CD4-positive, alpha-beta memory T cell (primary cell): ENCODE results near the gene HSD11B1L. TPM values are rescaled to one million over a fixed set of nuclear protein-coding genes. Genes with fewer than 3 reads are reported as not detected.

ENCODE experiments used
- CTCF ChIA-PET: fragments of 350-600 bp; sonication (Branson Sonifier 250); formaldehyde crosslinking; loops from one replicate; lab custom pipeline; 2021; ENCODE audit warnings: inconsistent platforms; ENCODE audit not compliant: partially characterized antibody; lab: Charles Lee
- POLR2A ChIA-PET: fragments of 350-600 bp; sonication (Branson Sonifier 250); formaldehyde crosslinking; loops from one replicate; lab custom pipeline; 2021; ENCODE audit not compliant: partially characterized antibody; lab: Charles Lee
- DNase-seq, 5 donors: peaks; one replicate each; pipeline versions ENCODE4 v3.0.0 to v3.0.0-alpha.2; 2020 to 2022; ENCODE audit warnings: mixed read lengths in 1 of 5
- H3K27ac ChIP-seq: one replicate; pipeline ENCODE4 v1.7.0; 2013; ENCODE audit warnings: low read depth, low read length
- H3K27me3 ChIP-seq: 2 replicates; pipeline ENCODE4 v1.7.0; 2013; ENCODE audit warnings: mild to moderate bottlenecking, low read length, moderate library complexity; ENCODE audit not compliant: insufficient read depth
- H3K36me3 ChIP-seq: 2 replicates; pipeline ENCODE4 v1.7.0; 2013; ENCODE audit warnings: mild to moderate bottlenecking, low read length, moderate library complexity; ENCODE audit not compliant: insufficient read depth
- H3K4me1 ChIP-seq: 2 replicates; pipeline ENCODE4 v1.7.0; 2013; ENCODE audit warnings: mild to moderate bottlenecking, low read length, moderate library complexity; ENCODE audit not compliant: insufficient read depth
- H3K4me3 ChIP-seq, 2 donors: one replicate each; pipeline ENCODE4 v1.7.0; 2013; ENCODE audit warnings: low read length in 2 of 2, mild to moderate bottlenecking in 1 of 2
- H3K9me3 ChIP-seq, 2 donors: one replicate each; pipeline ENCODE4 v1.7.0; 2013; ENCODE audit warnings: low read length in 2 of 2, control low read depth in 1 of 2; ENCODE audit not compliant: control insufficient read depth in 1 of 2
- H3K27ac Mint-ChIP-seq, 7 donors: one replicate each; pipeline ENCODE4 v1.8.0; 2020 to 2021; ENCODE audit warnings: mixed read lengths in 7 of 7, mild to moderate bottlenecking in 6 of 7, inconsistent platforms in 3 of 7, moderate library complexity in 3 of 7
- H3K27me3 Mint-ChIP-seq, 2 donors: one replicate each; pipeline ENCODE4 v1.8.0; 2020 to 2021; ENCODE audit warnings: mixed read lengths in 2 of 2
- H3K36me3 Mint-ChIP-seq, 2 donors: one replicate each; pipeline ENCODE4 v1.8.0; 2020 to 2021; ENCODE audit warnings: mixed read lengths in 2 of 2, inconsistent platforms in 1 of 2, mild to moderate bottlenecking in 1 of 2
- H3K4me1 Mint-ChIP-seq, 4 donors: one replicate each; pipeline ENCODE4 v1.8.0; 2020 to 2021; ENCODE audit warnings: mixed read lengths in 4 of 4, mild to moderate bottlenecking in 1 of 4
- H3K4me3 Mint-ChIP-seq, 8 donors: one replicate each; pipeline ENCODE4 v1.8.0; 2020 to 2021; ENCODE audit warnings: mixed read lengths in 8 of 8, mild to moderate bottlenecking in 7 of 8, moderate library complexity in 6 of 8, inconsistent platforms in 3 of 8
- H3K9me3 Mint-ChIP-seq, 8 donors: one replicate each; pipeline ENCODE4 v1.8.0; 2020 to 2021; ENCODE audit warnings: mixed read lengths in 8 of 8, mild to moderate bottlenecking in 5 of 8, inconsistent platforms in 3 of 8, moderate library complexity in 1 of 8
- intact Hi-C: fragments of 100-400 bp; cut with micrococcal nuclease; formaldehyde crosslinking; loops from one replicate; pipeline ENCODE4 v1.15.1; 2023
- polyA plus RNA-seq, 2 donors: library from polyadenylated mRNA; unstranded; fragments of 300-500 nt; fragmentation: Illumina TruSeq; gene quantifications; one replicate each; pipeline ENCODE4 v1.2.3, GENCODE V29; 2021
- total RNA-seq, 2 experiments: library from RNA; stranded (reverse); gene quantifications; one replicate each; pipeline ENCODE4 v1.2.3, GENCODE V29; 2021

The HSD11B1L gene
- total and polyA plus RNA-seq, 4 experiments from 2014 or later, result 2.9 to 4.8 (median 3.9) TPM

DNA sequence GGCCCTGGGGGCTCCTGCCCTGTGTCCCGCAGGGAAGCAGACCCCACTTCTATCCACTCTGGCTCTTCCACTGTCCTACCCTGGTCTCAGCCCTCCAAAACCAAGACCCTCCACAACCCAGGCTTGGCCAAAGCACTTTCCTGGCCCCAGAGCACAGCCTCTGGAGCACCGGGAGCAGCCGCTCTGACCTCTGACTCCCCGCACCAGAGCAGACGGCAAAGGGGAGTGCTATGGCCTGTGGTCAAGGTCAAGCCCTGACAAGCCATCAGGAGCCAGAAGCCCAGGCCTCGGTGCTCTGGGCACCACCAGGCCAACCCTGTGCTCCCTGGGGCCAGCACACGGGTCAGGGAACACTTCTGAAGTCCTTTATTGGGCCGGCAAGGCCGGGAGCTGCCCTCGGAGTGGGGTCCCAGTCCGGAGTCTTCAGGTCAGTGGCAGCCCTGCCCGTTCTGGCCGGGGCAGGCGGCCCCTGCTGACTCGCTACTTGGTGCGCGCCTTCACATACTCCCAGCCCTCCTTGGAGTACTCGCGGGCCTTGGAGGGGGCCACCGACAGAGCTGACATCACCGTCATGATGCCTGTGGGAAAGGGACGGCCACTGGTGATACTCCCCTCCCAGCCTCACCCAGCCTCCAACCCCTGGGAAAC, 2.6 kb upstream of the HSD11B1L start:
- intact Hi-C loops, result no loop called here
- H3K4me1 ChIP-seq, result peaks cover 21% of the 10 kb centered on the region
- peaks cover 0 to 6% (median 0%) of the 10 kb centered on the region in 8 donors for H3K9me3 Mint-ChIP-seq
- no peaks in the 10 kb centered on the region for H3K36me3 ChIP-seq
- no peak overlapping the region for H3K4me3 ChIP-seq
- POLR2A ChIA-PET, result interaction anchor here (0.6 to 2.8 kb wide), 3 partner anchors 9 to 1084 kb away, joined by 4 to 13 read pairs (median 4); no protein-coding TSS in a partner anchor
- no peaks in the 10 kb centered on the region for H3K9me3 ChIP-seq
- peaks cover 0 to 4% of the 10 kb centered on the region in 2 donors for H3K36me3 Mint-ChIP-seq
- H3K27ac Mint-ChIP-seq, result no peak overlapping the region
- DNase-seq, result peak in 1 of 5 donors; percentile 33
- H3K27ac ChIP-seq, result no peak overlapping the region
- H3K27me3 Mint-ChIP-seq, result no peaks in the 10 kb centered on the region
- H3K4me1 Mint-ChIP-seq, result peaks cover 17 to 35% (median 28%) of the 10 kb centered on the region in 4 donors
- no peaks in the 10 kb centered on the region for H3K27me3 ChIP-seq
- peak overlapping the region in 1 of 8 donors; percentile 12 for H3K4me3 Mint-ChIP-seq
- CTCF ChIA-PET, result no interaction called here

DNA sequence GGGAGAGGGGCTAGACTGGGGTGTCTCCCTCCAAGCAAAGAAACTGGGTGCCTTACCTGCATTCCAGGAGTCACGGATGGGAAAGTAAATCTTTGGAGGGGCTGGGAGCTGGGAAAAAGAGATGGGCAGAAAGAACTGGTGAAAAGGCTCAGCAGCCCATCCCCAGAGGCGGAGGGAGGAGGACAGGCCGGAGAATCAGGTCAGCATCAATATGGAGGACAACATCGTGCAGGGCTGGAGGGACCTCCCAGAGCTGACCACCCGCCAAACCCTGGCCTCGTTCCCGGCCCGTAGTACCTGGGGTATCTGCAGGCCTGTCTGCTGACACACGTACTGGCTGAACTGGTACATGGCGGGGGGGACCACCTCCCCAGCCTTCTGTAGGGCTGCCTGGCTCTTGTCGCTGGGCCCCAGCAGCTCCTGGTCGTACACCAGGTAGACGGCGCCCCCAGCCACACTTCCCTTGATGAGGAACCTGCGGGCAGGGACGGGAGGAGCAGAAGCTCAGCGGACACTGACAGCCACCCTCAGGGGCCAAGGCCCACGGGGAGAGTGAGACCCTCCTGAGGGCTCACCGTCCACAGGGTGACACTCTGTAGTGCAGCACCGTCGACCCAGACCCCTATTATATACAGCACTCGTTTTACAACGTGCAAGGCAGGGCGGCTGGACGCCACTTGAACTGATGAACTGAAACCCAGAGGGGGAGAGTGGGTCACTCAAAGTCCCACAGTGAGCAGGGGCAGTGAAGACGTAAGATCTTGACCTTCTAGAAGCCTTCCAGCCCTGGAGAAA, 1.3 kb upstream of the HSD11B1L start:
- H3K4me1 ChIP-seq, result peaks cover 21% of the 10 kb centered on the region
- peaks cover 0 to 6% (median 0%) of the 10 kb centered on the region in 8 donors for H3K9me3 Mint-ChIP-seq
- H3K27ac Mint-ChIP-seq, result peak overlapping the region; percentile 94 to 100 (median 99)
- H3K4me3 ChIP-seq, result peak overlapping the region; percentile 62 to 96
- POLR2A ChIA-PET, result interaction anchor here (0.6 to 2.8 kb wide), 6 partner anchors 7 to 56 kb away, joined by 3 to 13 read pairs (median 4); partner anchors contain the start of genes RPL36 and SAFB
- no peaks in the 10 kb centered on the region for H3K27me3 ChIP-seq
- intact Hi-C loops, result loop anchor here (1.0 to 2.0 kb wide), 6 partner anchors 11 to 299 kb away; partner anchors contain the start of genes CATSPERD, LONP1, RANBP3 and RPL36
- H3K9me3 ChIP-seq, result no peaks in the 10 kb centered on the region
- no peaks in the 10 kb centered on the region for H3K27me3 Mint-ChIP-seq
- H3K4me3 Mint-ChIP-seq, result peak overlapping the region; percentile 87 to 98 (median 93)
- peak overlapping the region; percentile 87 for H3K27ac ChIP-seq
- no peaks in the 10 kb centered on the region for H3K36me3 ChIP-seq
- peaks cover 18 to 41% (median 26%) of the 10 kb centered on the region in 4 donors for H3K4me1 Mint-ChIP-seq
- no peak for DNase-seq
- peaks cover 0 to 4% of the 10 kb centered on the region in 2 donors for H3K36me3 Mint-ChIP-seq
- CTCF ChIA-PET, result no interaction called here

DNA sequence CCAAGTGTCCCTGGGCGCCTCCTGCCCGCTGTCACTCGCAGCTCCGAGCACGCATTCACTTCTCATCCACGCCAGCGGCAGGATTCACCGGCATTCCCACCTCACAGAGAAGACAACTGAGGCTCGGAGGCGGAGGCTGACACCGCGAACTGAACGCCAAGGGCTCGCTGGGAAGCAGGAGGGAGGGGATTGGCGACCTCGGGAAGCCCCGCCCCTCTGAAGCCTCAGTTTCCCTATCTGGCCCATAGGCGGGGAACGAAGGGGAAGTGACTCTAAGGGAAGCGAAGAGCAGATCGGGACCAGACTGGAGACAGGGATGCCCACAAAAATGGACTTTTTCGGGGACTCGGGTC, 767 bp upstream of the HSD11B1L start:
- H3K9me3 ChIP-seq, result no peaks in the 10 kb centered on the region
- DNase-seq, result peak in 1 of 5 donors; percentile 48
- peaks cover 21% of the 10 kb centered on the region for H3K4me1 ChIP-seq
- H3K27ac ChIP-seq, result peak overlapping the region; percentile 87
- POLR2A ChIA-PET, result interaction anchor here (0.6 to 2.8 kb wide), 5 partner anchors 10 to 57 kb away, joined by 3 to 13 read pairs (median 4); partner anchors contain the start of genes RPL36 and SAFB
- Mint-ChIP-seq H3K27ac (peak overlapping the region; percentile 94 to 100 (median 99)), H3K4me1 (peaks cover 18 to 41% (median 26%) of the 10 kb centered on the region in 4 donors), H3K4me3 (peak overlapping the region; percentile 87 to 98 (median 93)), H3K27me3 (no peaks in the 10 kb centered on the region), H3K9me3 (peaks cover 0 to 6% (median 0%) of the 10 kb centered on the region in 8 donors), H3K36me3 (peaks cover 0 to 4% of the 10 kb centered on the region in 2 donors)
- intact Hi-C loops, result loop anchor here (1.0 to 2.0 kb wide), 6 partner anchors 10 to 299 kb away; partner anchors contain the start of genes CATSPERD, LONP1, RANBP3 and RPL36
- H3K4me3 ChIP-seq, result peak overlapping the region; percentile 62 to 96
- CTCF ChIA-PET, result no interaction called here
- H3K36me3 ChIP-seq, result no peaks in the 10 kb centered on the region
- no peaks in the 10 kb centered on the region for H3K27me3 ChIP-seq

DNA sequence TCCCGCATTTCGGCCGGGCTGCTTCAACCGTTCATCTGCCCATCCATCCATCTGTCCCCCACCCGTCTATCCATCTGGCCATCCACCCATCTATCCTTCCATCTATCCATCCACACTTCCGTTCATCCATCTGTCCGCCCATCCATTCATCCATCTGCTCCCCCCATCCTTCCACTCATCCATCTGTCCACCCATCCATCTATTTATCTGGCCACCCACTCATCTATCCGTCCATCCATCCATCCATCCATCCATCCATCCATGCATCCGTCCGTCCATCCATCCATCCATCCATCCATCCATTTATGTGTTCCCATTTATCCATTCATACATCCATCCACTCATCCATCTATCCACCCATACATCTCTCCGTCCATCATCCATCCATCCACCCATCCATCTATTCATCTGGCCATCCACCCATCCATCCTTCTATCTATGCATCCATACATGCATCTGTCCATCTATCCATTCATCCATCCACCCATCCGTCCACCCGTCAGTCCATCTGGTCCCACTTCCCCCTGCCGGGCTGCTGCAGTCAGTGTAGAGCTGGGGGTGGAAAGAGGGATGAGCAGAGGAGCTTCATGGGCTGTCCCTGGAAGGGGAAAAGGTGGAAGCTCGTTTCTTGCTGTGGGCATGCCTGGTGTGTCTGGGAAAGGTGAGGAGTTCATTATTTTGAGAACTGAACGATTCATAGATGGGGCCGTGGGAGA, 722 bp downstream of the HSD11B1L start:
- no peak for DNase-seq
- H3K36me3 Mint-ChIP-seq, result peaks cover 0 to 5% of the 10 kb centered on the region in 2 donors
- Histone ChIP-seq H3K27ac (peak overlapping the region; percentile 87), H3K4me1 (peaks cover 24% of the 10 kb centered on the region), H3K27me3 (no peaks in the 10 kb centered on the region), H3K9me3 (no peaks in the 10 kb centered on the region), H3K4me3 (peak overlapping the region; percentile 52 to 96), H3K36me3 (no peaks in the 10 kb centered on the region)
- peaks cover 21 to 49% (median 32%) of the 10 kb centered on the region in 4 donors for H3K4me1 Mint-ChIP-seq
- intact Hi-C loops, result loop anchor here (2.0 kb wide), 1 partner anchor 297 kb away; the partner anchor contains the start of gene RANBP3
- no peaks in the 10 kb centered on the region for H3K27me3 Mint-ChIP-seq
- peaks cover 0 to 3% (median 0%) of the 10 kb centered on the region in 8 donors for H3K9me3 Mint-ChIP-seq
- ChIA-PET CTCF (interaction anchor here (1.0 to 1.2 kb wide), 3 partner anchors 8 to 40 kb away, joined by 3 to 6 read pairs (median 6); partner anchors contain the start of genes CATSPERD and RPL36), POLR2A (interaction anchor here (1.4 to 2.1 kb wide), 3 partner anchors 8 to 59 kb away, joined by 6 to 7 read pairs (median 6); partner anchors contain the start of genes RPL36, SAFB and SAFB2)
- peak overlapping the region; percentile 35 to 94 (median 82) for H3K4me3 Mint-ChIP-seq
- peak overlapping the region; percentile 66 to 93 (median 92) for H3K27ac Mint-ChIP-seq

DNA sequence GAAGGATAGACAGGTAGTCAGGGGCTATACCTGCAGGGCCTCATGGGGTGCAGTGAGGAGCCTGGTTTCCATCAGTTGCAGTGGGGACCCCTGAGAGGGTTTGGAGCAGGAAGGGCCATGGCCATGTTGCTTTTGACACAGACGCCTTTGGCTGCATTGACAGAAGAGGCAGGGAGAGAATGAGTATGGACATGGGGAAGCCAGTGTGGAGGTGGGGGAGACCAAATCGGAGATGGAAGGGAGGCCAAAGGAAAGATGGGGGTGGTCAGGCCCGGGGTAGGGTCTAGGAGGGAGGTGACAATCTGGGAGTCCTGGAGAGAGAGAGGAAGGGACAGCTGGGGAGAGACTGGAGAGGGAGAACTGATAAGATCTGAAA, 1.3 kb downstream of the HSD11B1L start:
- Histone ChIP-seq H3K36me3 (no peaks in the 10 kb centered on the region), H3K27ac (no peak overlapping the region), H3K4me3 (no peak overlapping the region), H3K9me3 (no peaks in the 10 kb centered on the region), H3K27me3 (no peaks in the 10 kb centered on the region), H3K4me1 (peaks cover 25% of the 10 kb centered on the region)
- DNase-seq, result no peak
- peak overlapping the region in 7 of 8 donors; percentile 39 to 94 (median 81) for H3K4me3 Mint-ChIP-seq
- ChIA-PET POLR2A (interaction anchor here (1.4 to 2.1 kb wide), 3 partner anchors 8 to 59 kb away, joined by 6 to 7 read pairs (median 6); partner anchors contain the start of genes RPL36, SAFB and SAFB2), CTCF (interaction anchor here (1.0 to 1.2 kb wide), 3 partner anchors 8 to 39 kb away, joined by 3 to 6 read pairs (median 6); partner anchors contain the start of genes CATSPERD and RPL36)
- H3K27ac Mint-ChIP-seq, result peak overlapping the region; percentile 66 to 92 (median 87)
- H3K4me1 Mint-ChIP-seq, result peaks cover 22 to 50% (median 33%) of the 10 kb centered on the region in 4 donors
- peaks cover 0 to 6% of the 10 kb centered on the region in 2 donors for H3K36me3 Mint-ChIP-seq
- no peaks in the 10 kb centered on the region for H3K27me3 Mint-ChIP-seq
- intact Hi-C loops, result no loop called here
- peaks cover 0 to 3% (median 0%) of the 10 kb centered on the region in 8 donors for H3K9me3 Mint-ChIP-seq

DNA sequence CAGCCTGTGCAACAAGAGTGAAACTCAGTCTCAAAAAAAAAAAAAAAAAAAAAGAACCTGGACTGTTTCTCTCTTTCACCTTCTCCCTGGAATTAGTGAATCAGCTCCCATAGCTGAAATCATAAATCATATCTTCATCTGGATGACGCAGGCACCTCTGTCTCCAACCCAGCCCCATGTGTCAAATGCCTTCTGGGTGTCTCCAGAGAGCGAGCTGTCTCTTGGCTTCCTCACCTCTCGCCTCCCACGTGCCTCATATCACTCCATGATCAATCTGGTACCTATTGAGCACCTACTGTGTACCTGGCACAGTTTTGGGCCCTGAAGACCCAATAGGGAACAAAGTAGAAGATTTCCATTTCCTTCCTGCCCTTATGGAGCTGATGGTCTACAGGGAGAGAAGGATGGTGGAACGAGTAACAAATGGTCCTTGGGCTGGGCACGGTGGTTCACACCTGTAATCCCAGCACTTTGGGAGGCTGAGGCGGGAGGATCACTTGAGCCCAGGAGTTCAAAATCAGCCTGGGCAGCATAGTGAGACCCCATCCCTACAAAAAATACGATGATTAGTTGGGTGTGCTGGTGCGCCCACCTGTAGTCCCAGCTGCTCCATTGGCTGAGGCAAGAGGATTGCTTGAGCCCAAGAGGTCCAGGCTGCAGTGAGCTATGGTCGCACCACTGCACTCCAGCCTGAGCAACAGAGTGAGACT, 2.5 kb downstream of the HSD11B1L start:
- DNase-seq, result no peak
- ChIA-PET CTCF (no interaction called here), POLR2A (interaction anchor here (1.2 to 2.1 kb wide), 3 partner anchors 8 to 61 kb away, joined by 4 to 7 read pairs (median 6); partner anchors contain the start of genes CATSPERD, LONP1, SAFB and SAFB2)
- Histone ChIP-seq H3K4me3 (no peak overlapping the region), H3K27me3 (no peaks in the 10 kb centered on the region), H3K27ac (no peak overlapping the region), H3K36me3 (no peaks in the 10 kb centered on the region), H3K9me3 (no peaks in the 10 kb centered on the region), H3K4me1 (peaks cover 33% of the 10 kb centered on the region)
- Mint-ChIP-seq H3K27ac (peak overlapping the region in 4 of 7 donors; percentile 19 to 66 (median 40)), H3K4me3 (peak overlapping the region in 3 of 8 donors; percentile 9 to 60 (median 13)), H3K36me3 (peaks cover 0 to 6% of the 10 kb centered on the region in 2 donors), H3K4me1 (peaks cover 23 to 54% (median 36%) of the 10 kb centered on the region in 4 donors), H3K9me3 (peaks cover 0 to 3% (median 0%) of the 10 kb centered on the region in 8 donors), H3K27me3 (no peaks in the 10 kb centered on the region)
- intact Hi-C loops, result no loop called here
